NCI-H774 (cell line): ENCODE results near the gene SLC66A3.

Source experiments
- DNase-seq: peaks from one replicate; lab custom pipeline; 2025; lab: John Stamatoyannopoulos, UW

The SLC66A3 gene

GRCh38 chr2:11134349-11134748, 20.9 kb upstream of the SLC66A3 start:
- no peak for DNase-seq

GRCh38 chr2:11140492-11140891, 14.8 kb upstream of the SLC66A3 start:
- DNase-seq, result no peak

- DNase-seq, result no peak
Observed at GRCh38 chr2:11141319-11141718, 13.9 kb upstream of the SLC66A3 start.

- DNase-seq, result no peak
Observed at GRCh38 chr2:11142330-11142729, 12.9 kb upstream of the SLC66A3 start.

GRCh38 chr2:11142987-11143386, 12.3 kb upstream of the SLC66A3 start:
- DNase-seq, result no peak

- DNase-seq, result no peak
Observed at GRCh38 chr2:11144077-11144737, 11.1 kb upstream of the SLC66A3 start.

GRCh38 chr2:11144738-11145079, 10.6 kb upstream of the SLC66A3 start:
- no peak for DNase-seq

- no peak for DNase-seq
Observed at GRCh38 chr2:11145350-11145749, 9.9 kb upstream of the SLC66A3 start.

GRCh38 chr2:11146076-11146475, 9.2 kb upstream of the SLC66A3 start:
- no peak for DNase-seq

GRCh38 chr2:11147263-11147662, 8.0 kb upstream of the SLC66A3 start:
- no peak for DNase-seq

GRCh38 chr2:11152591-11152990, 2.7 kb upstream of the SLC66A3 start:
- no peak for DNase-seq

- no peak for DNase-seq
Observed at GRCh38 chr2:11154016-11154922, 998 bp upstream of the SLC66A3 start.

- peak; percentile 88 for DNase-seq
Observed at GRCh38 chr2:11154923-11155380, 315 bp upstream of the SLC66A3 start.

GRCh38 chr2:11156396-11157075, 1.3 kb downstream of the SLC66A3 start:
- no peak for DNase-seq

- DNase-seq, result no peak
Observed at GRCh38 chr2:11157296-11157695, 2.0 kb downstream of the SLC66A3 start.

GRCh38 chr2:11157731-11158130, 2.5 kb downstream of the SLC66A3 start:
- DNase-seq, result no peak

- DNase-seq, result no peak
Observed at GRCh38 chr2:11158916-11159573, 3.8 kb downstream of the SLC66A3 start.

- no peak for DNase-seq
Observed at GRCh38 chr2:11159574-11160170, 4.4 kb downstream of the SLC66A3 start.

- DNase-seq, result no peak
Observed at GRCh38 chr2:11160256-11160655, 5.0 kb downstream of the SLC66A3 start.

GRCh38 chr2:11160731-11161455, 5.6 kb downstream of the SLC66A3 start:
- no peak for DNase-seq

GRCh38 chr2:11161747-11162146, 6.5 kb downstream of the SLC66A3 start:
- DNase-seq, result no peak
